AG08396 (cell line): ENCODE results near the gene CNTN1.

ENCODE experiments used
- DNase-seq: peaks from one replicate; pipeline ENCODE4 v3.0.0; 2012; ENCODE audit warnings: low spot score, mixed read lengths

Gene CNTN1

DNA sequence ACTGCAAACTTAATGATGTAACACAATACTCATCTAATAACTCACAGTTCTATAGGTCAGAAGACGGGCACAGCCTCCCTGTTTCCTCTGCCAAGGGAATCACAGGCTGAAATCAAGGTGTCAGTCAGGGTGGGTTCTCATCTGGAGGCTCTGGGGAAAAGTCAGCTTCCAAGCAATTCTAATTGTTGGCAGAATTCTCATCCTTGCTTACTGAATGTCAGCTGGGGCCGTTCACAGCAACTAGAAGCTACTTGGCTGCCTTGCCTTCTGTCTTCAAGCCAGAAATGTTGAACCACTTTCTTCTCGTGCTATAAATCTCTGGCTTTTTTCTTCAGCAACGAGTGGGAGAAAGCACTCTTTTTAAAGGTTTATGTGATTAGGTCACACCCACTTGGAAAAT lies 415.8 kb downstream of the CNTN1 start:
- DNase-seq: no peak

DNA sequence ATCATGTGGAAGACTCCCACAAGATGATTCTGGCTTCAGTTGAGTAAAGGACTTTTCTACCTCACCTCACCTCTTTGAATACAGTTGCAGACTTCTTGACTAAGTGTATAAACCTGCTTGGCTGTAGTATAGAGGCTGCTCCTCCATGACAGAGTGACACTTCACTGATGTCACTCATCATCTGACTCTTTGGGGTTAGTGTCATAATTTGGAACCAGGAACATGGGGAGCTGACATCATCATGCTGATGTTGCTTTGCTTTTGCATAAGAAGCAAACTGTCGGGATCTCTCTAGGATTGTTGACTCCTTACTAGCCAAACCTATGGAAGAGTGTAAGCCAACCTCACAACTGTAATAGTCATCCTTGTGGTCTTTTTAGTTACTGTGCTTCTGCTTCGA lies 420.7 kb downstream of the CNTN1 start:
- DNase-seq: no peak

DNA sequence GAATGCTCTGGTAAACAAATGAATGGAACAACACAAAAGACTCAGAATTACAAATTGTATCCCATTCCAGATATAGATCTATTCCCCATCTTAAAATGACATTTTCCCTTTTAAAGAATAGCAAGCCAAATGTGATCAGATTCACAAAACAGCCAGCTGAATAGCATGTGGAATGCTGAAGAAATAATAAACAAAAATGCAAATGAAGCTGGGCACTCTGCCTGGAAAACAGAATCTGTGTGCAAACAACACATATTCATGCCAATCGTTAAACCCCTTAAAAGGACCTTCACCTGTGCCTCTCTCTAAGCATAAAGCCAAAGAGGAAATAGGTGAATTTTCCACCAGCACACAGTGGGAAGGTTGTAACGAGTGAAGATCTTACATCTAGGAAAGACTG lies 428.0 kb downstream of the CNTN1 start:
- no peak for DNase-seq

DNA sequence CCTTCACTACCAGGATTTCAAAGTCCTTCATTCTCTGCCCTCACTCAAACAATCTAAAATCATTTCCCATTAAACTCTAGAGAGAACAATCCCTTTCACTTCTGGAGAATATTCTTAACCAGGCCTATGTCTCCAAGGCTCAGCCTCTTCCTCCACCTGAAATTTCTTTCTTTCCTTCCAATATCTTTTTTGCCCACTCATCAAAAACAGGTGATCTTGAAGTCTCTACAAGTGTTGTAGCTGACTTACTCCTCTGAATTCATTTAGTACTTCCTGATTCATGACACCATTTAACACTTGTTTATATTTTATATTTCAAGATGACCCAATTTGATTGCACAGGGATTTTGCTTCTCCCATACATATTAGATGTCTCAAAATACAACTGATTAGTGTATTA lies 429.1 kb downstream of the CNTN1 start:
- DNase-seq: no peak
